ENCODE results near the gene ZGPAT.
"Not testable (repeated sequence)": the region's sequence is repeated elsewhere in the genome, so short reads cannot be mapped to it uniquely, and the experiment has no call there.

ZGPAT gene

DNA sequence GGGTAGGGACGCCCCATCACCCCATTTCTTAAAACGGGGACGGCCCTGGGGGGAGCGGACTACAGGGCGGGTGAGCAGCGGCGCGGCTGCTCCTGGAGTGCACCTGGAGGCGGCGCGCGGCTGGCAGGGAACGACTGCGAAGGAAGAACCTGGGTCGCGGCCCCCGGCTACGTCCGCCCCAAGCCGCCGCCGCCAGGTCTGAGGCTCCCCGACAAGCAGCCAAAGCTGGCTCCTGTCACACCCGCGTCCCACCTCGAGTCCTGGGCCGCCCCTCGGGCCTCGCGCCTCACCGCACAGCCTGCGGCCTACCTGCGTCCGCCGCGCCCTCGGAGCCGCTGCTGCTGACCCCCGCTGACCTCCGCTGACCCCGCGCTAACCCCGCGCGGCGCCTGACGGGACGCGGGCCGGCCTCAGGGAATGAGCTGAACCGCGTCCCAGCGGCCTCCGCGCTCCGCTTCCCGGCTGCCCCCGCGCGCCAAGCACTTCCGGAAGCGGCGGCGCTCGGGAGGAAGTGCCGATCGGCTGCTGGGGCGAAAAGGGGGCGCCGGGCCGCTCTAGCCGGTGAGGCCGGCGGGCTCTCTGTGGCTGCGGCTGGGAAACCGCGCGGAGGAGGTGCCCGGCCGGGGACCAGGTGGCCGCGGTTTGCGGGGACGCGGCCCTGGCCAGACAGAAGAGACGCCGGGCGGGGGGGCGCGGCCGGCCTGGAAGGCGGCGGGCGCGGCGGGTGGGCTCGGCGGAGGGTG is at the start of gene ZGPAT, which contains the start of gene ARFRP1:
ZGPAT (plus strand) TSS at position 482 of the 743 bp plus-strand sequence. CDS start 542 bp downstream, outside the sequence.
ARFRP1 (minus strand) TSS at position 419 of the 743 bp plus-strand sequence. CDS start 885 bp downstream, outside the sequence.
- Mint-ChIP-seq H3K4me1 (ENCODE audit: low read depth) (peaks cover 37% of the 10 kb centered on the region), H3K9me3 (peaks cover 3% of the 10 kb centered on the region)

GRCh38 chr20:63658749-63659187 is 49.1 kb upstream of the ZGPAT start:
- Mint-ChIP-seq H3K27ac (peak overlapping the region; percentile 93), H3K27me3 (ENCODE audit: low read depth) (peaks cover 9% of the 10 kb centered on the region), H3K4me1 (ENCODE audit: low read depth) (peaks cover 23% of the 10 kb centered on the region), H3K4me3 (peak overlapping the region; percentile 89), H3K36me3 (ENCODE audit: low read depth) (peaks cover 5% of the 10 kb centered on the region), H3K9me3 (no peaks in the 10 kb centered on the region)

More for the DNA sequence above, at the start of gene ZGPAT, which contains the start of gene ARFRP1:
- peaks cover 46% of the 10 kb centered on the region for H3K36me3 Mint-ChIP-seq (ENCODE audit: low read depth)
- H3K27me3 Mint-ChIP-seq (ENCODE audit: low read depth) = no peaks in the 10 kb centered on the region
- peak within 1 kb of the TSS; percentile 87 for H3K4me3 Mint-ChIP-seq
- H3K27ac Mint-ChIP-seq = peak within 1 kb of the TSS; percentile 81

GRCh38 chr20:63659370-63659769 is 48.5 kb upstream of the ZGPAT start:
- H3K27me3 Mint-ChIP-seq (ENCODE audit: low read depth) = peaks cover 5% of the 10 kb centered on the region
- peak overlapping the region; percentile 89 for H3K4me3 Mint-ChIP-seq
- H3K9me3 Mint-ChIP-seq = no peaks in the 10 kb centered on the region
- H3K36me3 Mint-ChIP-seq (ENCODE audit: low read depth) = peaks cover 5% of the 10 kb centered on the region
- no peak overlapping the region for H3K27ac Mint-ChIP-seq
- peaks cover 18% of the 10 kb centered on the region for H3K4me1 Mint-ChIP-seq (ENCODE audit: low read depth)

GRCh38 chr20:63660174-63660573 is 47.7 kb upstream of the ZGPAT start:
- not testable (repeated sequence) for H3K36me3 Mint-ChIP-seq (ENCODE audit: low read depth); H3K9me3 Mint-ChIP-seq; H3K27ac Mint-ChIP-seq; H3K27me3 Mint-ChIP-seq (ENCODE audit: low read depth)
- peaks cover 18% of the 10 kb centered on the region for H3K4me1 Mint-ChIP-seq (ENCODE audit: low read depth)
- H3K4me3 Mint-ChIP-seq = peak overlapping the region; percentile 34

DNA sequence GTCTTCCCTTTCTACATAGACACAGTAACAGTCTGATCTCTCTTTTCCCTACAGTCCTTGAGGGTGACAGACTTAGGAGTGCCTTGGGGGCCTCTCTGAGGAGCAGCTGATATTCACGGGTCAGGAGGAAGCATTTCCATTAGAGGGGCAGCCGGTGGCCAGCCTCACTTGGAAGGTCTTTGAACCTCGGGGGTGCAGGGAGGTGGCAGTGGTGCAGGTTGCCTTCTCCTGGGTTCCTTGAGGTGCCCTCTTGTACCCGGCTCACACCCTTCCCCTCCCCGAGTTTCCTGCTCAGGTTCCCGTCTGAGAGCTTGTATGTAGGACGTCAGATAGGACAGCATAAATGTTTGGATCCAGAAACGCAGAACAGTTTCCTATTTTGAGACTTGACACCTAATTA is 47.2 kb upstream of the ZGPAT start:
- no peaks in the 10 kb centered on the region for H3K9me3 Mint-ChIP-seq
- H3K36me3 Mint-ChIP-seq (ENCODE audit: low read depth) = peaks cover 5% of the 10 kb centered on the region
- H3K27me3 Mint-ChIP-seq (ENCODE audit: low read depth) = no peaks in the 10 kb centered on the region
- no peak overlapping the region for H3K4me3 Mint-ChIP-seq
- H3K4me1 Mint-ChIP-seq (ENCODE audit: low read depth) = peaks cover 18% of the 10 kb centered on the region
- H3K27ac Mint-ChIP-seq = no peak overlapping the region

GRCh38 chr20:63661108-63661507 is 46.7 kb upstream of the ZGPAT start:
- Mint-ChIP-seq H3K4me3 (no peak overlapping the region), H3K27ac (no peak overlapping the region), H3K4me1 (ENCODE audit: low read depth) (peaks cover 18% of the 10 kb centered on the region), H3K36me3 (ENCODE audit: low read depth) (peaks cover 6% of the 10 kb centered on the region), H3K27me3 (ENCODE audit: low read depth) (no peaks in the 10 kb centered on the region), H3K9me3 (no peaks in the 10 kb centered on the region)

DNA sequence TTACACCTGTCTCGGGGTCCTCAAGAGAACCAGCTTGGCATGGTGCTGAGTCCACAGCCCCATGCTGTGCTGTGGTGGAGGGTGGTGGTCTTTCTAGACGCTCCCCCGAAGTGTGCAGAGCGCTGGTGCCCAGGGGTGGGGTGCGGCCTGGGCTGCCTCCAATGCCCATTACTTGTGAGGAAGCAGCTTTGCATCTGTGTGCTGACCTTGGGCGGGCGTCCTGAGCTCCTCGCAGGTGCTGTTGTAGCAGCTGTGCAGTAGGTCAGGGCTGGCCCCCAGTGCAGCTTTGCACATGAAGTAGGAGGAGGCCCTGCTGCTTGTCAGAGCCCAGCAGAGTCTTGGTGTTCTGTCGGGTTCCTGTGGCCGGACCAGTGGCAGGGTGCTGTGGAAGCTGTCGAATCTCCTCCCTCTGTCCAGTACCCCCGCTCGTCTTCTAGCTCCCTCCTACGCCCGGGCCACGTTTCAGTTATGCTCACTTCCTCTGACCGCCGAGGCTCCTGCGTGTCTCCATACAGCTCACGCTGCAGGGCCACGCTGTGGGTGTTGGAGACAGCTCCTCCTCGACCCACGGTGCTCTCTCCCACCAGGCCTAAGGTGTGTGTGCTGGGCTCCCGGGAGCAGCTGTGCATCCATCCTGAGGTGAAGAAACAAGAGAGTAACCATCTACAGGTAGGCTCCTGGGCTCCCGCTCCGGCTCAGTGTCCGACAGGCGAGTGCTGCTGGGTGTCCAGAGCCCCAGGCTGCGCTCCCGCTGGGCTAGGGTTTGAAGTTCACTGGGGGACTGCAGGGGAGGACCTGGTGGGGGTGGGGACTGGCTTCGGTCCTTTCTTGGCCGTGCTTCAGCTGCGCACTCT is 45.7 kb upstream of the ZGPAT start:
- no peaks in the 10 kb centered on the region for H3K27me3 Mint-ChIP-seq (ENCODE audit: low read depth)
- H3K9me3 Mint-ChIP-seq = no peaks in the 10 kb centered on the region
- H3K36me3 Mint-ChIP-seq (ENCODE audit: low read depth) = peaks cover 10% of the 10 kb centered on the region
- peaks cover 18% of the 10 kb centered on the region for H3K4me1 Mint-ChIP-seq (ENCODE audit: low read depth)
- no peak overlapping the region for H3K27ac Mint-ChIP-seq
- no peak overlapping the region for H3K4me3 Mint-ChIP-seq

DNA sequence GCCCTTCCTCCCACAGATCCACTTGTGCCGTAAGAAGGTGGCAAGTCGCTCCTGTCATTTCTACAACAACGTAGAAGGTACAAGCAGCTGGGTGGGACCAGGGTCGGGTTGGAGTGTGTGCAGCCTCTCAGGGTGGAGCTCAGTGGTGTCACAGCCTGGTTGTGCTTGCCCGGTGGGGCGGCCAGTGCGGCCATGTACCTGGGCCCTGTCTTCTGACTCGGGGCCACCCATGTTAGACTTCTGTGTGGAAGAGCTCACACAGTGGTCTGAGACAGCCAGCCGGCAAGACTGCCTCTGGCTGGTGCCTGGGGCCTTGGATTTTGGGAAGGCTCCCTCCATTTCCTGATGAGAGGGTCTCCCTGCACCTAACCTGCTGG is 45.0 kb upstream of the ZGPAT start:
- no peaks in the 10 kb centered on the region for H3K9me3 Mint-ChIP-seq
- no peaks in the 10 kb centered on the region for H3K27me3 Mint-ChIP-seq (ENCODE audit: low read depth)
- peaks cover 17% of the 10 kb centered on the region for H3K4me1 Mint-ChIP-seq (ENCODE audit: low read depth)
- no peak overlapping the region for H3K27ac Mint-ChIP-seq
- peaks cover 15% of the 10 kb centered on the region for H3K36me3 Mint-ChIP-seq (ENCODE audit: low read depth)
- H3K4me3 Mint-ChIP-seq = no peak overlapping the region

DNA sequence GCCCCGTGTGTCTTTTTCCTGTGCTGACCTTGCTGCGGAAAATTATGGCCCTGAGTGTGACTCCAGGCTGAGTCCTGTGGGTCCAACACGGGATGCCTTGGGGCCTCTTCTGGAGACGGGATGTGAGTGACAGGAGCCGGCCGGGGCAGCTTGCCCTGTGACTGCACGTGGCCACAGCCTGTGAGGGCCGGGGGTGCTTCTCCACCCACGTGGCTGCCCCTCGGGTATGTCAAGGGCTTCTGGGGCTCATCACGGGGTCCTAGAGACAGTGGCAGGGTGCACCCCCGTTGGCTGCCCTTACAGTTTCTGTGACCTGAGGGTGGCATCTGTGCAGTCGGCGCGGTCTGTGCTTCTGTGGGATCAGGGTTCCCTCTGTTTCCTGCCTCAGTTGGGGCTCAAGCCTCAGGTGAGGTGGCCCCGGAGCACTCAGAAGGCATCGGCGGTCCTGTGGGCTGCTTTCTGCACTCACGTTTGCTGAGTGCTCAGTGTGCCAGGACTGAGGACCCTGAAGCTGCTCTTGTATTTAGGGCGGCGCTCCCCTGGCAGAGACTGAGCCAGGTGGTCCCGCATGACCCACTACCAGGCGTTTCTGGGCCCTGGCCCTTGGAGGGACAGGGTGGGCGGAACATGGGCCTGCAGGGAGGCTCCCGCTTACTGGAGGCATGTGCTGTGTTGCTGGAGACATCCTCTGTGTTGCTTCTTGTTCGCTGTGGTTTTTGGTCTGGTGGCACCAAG is 44.3 kb upstream of the ZGPAT start:
- H3K27me3 Mint-ChIP-seq (ENCODE audit: low read depth) = no peaks in the 10 kb centered on the region
- H3K9me3 Mint-ChIP-seq = no peaks in the 10 kb centered on the region

DNA sequence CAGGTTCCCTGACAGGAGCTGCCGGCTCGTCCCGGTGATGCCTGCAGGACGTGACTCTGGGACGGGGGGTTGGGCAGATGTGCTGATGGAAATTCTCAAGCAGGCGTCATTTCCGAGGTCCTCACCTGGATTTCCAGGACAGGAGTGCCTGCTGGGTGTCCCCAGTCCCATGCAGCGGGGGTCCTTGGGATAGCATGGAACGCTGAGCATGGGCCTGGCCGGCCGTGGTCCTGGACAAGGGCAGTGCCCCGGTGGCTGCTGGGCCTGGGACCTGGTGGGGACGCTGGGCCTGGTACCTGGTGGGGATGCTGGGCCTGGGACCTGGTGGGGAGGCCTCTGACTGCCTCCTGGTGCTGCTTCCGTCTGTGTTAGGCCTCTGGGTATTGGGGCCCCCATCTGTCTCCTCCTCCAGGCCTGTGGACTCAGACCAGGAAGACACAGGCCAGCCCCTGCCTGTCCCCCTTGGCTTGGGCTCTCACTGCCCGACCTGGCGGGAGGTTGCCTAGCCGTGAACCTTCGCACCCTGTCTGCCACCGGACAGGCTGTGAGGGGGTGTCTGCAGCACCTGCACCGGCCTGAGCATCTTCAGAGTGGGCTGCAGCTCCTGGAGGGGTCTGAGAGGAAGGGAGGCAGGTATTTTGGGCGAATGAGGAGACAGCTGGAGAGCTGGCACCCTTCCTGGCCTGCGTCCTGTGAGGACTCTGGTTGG is 43.5 kb upstream of the ZGPAT start:
- Mint-ChIP-seq H3K4me1 (ENCODE audit: low read depth) (peaks cover 9% of the 10 kb centered on the region), H3K9me3 (no peaks in the 10 kb centered on the region), H3K36me3 (ENCODE audit: low read depth) (peaks cover 20% of the 10 kb centered on the region), H3K27ac (no peak overlapping the region), H3K4me3 (no peak overlapping the region), H3K27me3 (ENCODE audit: low read depth) (no peaks in the 10 kb centered on the region)

More for the DNA sequence above, 44.3 kb upstream of the ZGPAT start:
- H3K4me3 Mint-ChIP-seq = no peak overlapping the region
- peaks cover 12% of the 10 kb centered on the region for H3K4me1 Mint-ChIP-seq (ENCODE audit: low read depth)
- peaks cover 18% of the 10 kb centered on the region for H3K36me3 Mint-ChIP-seq (ENCODE audit: low read depth)
- no peak overlapping the region for H3K27ac Mint-ChIP-seq

- H3K27me3 Mint-ChIP-seq (ENCODE audit: low read depth) = no peaks in the 10 kb centered on the region
- H3K36me3 Mint-ChIP-seq (ENCODE audit: low read depth) = peaks cover 21% of the 10 kb centered on the region
- H3K9me3 Mint-ChIP-seq = no peaks in the 10 kb centered on the region
- H3K4me3 Mint-ChIP-seq = no peak overlapping the region
- H3K27ac Mint-ChIP-seq = no peak overlapping the region
- peaks cover 1% of the 10 kb centered on the region for H3K4me1 Mint-ChIP-seq (ENCODE audit: low read depth)
Observed at GRCh38 chr20:63664861-63665594, 42.8 kb upstream of the ZGPAT start.

- peaks cover 24% of the 10 kb centered on the region for H3K36me3 Mint-ChIP-seq (ENCODE audit: low read depth)
- H3K9me3 Mint-ChIP-seq = no peaks in the 10 kb centered on the region
- H3K27me3 Mint-ChIP-seq (ENCODE audit: low read depth) = no peaks in the 10 kb centered on the region
- no peaks in the 10 kb centered on the region for H3K4me1 Mint-ChIP-seq (ENCODE audit: low read depth)
- no peak overlapping the region for H3K4me3 Mint-ChIP-seq
- no peak overlapping the region for H3K27ac Mint-ChIP-seq
Observed at GRCh38 chr20:63665708-63666107, 42.1 kb upstream of the ZGPAT start.

DNA sequence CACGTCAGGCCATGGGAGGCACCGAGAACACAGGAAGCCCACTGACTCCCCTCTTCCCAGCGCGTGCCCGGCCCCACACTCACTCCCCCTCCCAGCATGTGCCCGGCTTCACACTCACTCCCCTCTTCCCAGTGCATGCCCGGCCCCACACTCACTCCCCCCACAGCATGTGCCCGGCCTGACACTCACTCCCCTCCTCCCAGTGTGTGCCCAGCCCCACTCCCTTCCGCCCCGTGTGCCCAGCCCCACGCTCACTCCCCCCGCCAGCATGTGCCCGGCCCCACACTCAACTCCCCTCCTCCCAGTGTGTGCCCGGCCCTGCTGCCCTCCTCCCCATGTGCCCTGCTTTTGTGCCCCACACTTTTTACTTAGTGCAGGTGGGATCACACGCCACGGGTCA is 40.0 kb upstream of the ZGPAT start:
- Mint-ChIP-seq H3K27me3 (ENCODE audit: low read depth) (no peaks in the 10 kb centered on the region), H3K4me1 (ENCODE audit: low read depth) (no peaks in the 10 kb centered on the region), H3K27ac (no peak overlapping the region), H3K36me3 (ENCODE audit: low read depth) (peaks cover 21% of the 10 kb centered on the region), H3K9me3 (no peaks in the 10 kb centered on the region), H3K4me3 (no peak overlapping the region)

Measured in T-helper 1 cell treated with Interleukin-12 subunit alpha and Interleukin-12 subunit beta and Interleukin-4 antibody, amounts not matched to agents 30 μg/mL and 1 μg/mL, for 36 hours (primary cell).